NCI-H226 (cell line): ENCODE measurements around the gene BCLAF1.
"Not testable (repeated sequence)": the region's sequence is repeated elsewhere in the genome, so short reads cannot be mapped to it uniquely, and the experiment has no call there.

Source experiments
- DNase-seq: peaks from one replicate; pipeline ENCODE4 v3.0.0-alpha.2; 2015

BCLAF1 gene

DNA sequence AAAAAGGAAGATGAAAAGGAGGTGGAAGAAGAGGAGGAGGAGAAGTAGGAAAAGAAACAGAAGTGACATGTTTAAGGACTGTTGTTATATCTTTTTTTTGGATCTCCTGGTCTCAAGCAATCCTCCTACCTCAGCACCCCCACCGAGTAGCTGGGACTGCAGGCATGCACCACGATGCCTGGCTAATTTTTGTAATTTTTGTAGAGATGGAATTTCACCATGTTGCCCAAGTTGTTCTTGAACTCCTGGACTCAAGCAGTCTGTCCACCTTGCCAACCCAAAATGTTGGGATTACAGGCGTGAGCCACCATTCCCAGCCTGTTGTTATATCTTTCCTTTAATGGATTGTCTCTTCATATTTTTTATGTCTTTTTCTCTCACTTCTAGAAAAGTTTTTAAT is 19.5 kb upstream of the BCLAF1 start:
- DNase-seq, result no peak

DNA sequence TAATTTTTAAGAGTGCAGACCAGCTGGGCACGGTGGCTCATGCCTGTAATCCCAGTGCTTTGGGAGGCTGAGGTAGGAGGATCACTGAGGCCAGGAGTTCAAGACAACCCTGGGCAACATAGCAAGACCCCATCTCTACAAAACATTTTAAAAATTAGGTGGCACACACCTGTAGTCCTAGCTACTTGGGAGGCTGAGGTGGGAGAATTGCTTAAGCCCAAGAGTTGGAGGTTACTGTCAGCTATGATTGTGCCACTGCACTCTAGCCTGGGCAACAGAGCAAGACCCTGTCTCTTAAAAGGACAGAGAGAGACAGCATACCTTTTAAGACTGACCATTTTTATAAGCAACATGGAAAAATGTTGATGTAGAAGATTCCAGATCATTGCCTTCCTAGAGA is 18.8 kb upstream of the BCLAF1 start:
- DNase-seq, result not testable (repeated sequence)

DNA sequence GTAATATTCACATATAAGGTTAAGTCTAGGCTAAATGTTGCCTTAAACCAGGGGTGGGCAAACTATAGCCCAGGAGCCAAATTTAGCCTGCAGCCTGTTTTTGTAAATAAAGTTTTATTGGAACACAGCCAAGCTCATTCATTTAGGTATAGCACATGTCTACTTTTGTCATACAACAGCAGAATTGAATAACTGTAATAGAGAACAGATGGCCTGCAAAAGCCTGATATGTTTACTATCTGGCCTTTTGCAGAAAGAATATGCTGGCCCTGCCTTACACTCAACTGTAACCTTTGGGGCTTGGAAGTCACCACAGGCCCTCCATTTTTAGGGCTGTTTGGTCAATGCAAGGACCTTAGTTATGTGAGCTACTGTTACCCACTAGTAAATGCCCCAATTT is 17.7 kb upstream of the BCLAF1 start:
- DNase-seq, result no peak

DNA sequence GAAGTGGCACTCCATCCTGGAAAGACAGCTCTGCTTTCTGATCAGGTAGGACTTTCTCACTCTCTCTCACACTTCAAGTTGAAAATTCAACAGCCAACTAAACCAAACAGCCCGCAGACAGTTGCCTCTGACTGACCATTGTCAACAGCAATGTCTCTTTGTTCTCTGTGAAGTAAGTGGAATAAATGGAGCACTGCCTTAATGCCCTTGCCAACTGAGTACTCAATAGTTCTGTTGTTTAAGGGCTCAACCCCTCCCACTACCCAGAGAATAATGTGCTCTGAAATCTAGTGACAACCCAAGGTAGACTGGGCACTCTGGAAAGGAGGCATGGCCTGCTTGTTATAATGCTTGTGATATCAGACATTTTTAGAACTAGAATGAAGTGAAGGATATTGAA is 16.8 kb upstream of the BCLAF1 start:
- no peak for DNase-seq

DNA sequence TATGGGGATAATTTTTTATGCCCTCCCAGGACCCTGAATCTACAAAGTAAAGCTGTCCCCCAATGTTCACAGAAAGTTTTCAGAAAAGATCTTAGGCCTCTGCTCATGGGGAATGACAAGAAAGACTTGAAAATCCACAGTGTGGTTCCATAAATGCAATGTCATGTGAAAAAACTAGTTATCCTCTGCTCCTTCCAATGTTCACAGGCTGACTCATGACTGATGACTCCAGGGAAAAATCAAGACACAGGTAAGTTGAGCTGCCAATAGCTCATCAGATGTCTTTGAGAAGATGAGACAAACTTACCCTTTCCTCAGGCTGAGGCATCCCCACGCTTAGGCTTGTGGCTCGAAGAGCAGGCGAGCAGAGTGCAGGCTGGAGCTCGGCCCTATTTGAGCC is 14.8 kb upstream of the BCLAF1 start:
- DNase-seq, result no peak

DNA sequence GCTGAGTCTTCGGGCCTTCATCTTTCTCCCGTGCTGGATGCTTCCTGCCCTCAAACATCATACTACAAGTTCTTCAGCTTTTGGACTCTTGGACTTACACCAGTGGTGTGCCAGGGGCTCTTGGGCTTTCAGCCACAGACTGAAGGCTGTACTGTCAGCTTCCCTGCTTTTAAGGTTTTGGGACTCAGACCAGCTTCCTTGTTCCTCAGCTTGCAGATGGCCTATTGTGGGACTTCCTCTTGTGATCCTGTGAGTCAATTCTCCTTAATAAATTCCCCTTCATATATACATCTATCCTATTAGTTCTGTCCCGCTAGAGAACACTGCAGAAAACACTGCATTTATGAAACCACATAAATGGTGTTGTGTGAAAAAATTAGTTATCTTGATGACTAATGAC is 13.9 kb upstream of the BCLAF1 start:
- no peak for DNase-seq

DNA sequence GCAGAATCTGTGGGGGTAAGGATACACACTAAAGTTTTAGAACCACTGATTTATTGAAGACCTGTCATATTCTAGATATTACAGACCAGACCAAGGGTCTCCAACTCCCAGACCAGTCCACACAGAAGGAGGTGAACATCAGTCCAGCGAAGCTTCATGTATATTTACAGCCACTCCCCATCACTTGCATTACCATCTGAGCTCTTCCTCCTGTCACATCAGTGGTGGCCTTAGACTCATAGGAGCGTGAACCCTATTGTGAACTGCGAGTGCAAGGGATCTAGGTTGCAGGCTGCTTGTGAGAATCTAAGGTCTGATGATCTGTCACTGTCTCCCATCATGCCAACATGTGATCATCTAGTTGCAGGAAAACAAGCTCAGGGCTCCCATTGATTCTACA is 5.0 kb upstream of the BCLAF1 start:
- no peak for DNase-seq

DNA sequence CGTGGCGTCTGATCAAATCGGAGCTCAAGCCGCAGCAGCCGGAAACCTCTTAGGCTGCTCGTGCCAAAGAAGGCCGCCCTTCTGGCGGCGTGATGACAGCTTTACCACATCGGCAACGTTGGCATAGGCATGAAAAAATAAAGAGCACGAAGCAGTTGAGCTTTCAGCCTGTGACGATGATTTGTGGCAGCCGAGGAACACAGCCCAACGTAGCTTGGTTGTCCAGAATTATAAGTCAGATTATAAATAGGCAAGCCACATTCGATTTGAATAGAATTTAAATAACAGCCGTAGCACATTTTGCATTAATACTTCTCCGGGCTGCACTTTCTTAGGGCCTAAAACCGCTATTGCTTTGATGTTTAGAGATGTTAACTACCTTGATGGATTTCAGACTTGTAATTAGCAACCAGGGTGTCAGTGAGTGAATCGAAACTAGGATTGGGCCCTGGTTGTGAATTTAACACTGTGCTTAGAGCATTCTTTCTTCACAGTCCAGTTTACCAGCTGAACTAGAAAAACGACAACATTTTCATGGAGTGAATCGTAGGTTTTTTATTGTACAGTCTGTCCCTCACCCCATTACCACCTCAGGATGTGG is 864 bp upstream of the BCLAF1 start:
- peak; percentile 76 for DNase-seq

DNA sequence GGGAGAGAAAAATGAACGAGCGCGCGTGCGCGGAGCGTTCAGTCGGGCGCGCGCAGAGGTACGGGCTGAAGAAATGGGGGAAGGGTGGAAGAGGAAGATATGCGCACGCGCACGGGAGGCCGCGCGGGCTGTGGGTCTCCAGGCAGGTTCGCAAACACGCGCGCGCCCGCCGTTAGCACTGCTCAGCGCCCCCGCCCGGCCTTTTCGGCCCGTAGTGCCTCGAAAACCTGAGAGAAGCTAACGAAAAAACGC is 393 bp downstream of the BCLAF1 start:
- DNase-seq, result peak; percentile 82

DNA sequence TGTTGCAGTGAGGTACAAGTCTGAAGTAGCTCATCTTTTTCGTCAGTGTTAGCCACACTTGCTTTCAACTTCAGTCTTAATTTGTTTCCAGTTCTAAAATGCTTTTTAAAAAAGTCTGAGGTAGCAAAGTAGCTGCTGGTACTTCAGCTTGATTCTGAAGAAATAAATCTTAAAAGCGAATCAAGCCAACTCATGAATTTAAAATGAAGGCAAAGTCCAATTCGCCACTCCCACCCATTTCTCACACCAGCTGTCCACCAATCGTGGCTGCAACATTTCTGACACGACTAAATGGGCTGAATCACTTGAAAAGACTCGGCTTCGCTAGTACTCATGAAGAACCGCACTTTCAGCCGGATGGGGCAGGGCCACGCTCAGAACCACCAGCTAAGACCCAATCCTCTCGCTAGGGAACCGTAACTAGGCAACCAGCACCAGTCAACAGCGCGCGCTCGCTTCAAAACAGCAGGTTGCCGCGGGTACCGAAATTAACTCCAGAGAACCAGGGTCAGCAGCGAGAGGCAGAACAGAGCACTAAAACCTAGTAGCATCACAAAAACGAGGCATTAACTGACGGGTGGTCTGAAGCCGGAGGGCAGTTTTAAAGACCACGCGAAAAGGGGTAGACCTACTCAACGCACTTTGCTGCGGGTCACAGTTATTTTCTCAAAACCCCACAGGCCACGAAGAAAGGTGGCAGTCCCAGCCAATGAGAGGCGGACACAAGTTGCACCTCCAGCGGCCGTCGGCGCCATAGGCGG is 900 bp downstream of the BCLAF1 start:
- peak; percentile 96 for DNase-seq

DNA sequence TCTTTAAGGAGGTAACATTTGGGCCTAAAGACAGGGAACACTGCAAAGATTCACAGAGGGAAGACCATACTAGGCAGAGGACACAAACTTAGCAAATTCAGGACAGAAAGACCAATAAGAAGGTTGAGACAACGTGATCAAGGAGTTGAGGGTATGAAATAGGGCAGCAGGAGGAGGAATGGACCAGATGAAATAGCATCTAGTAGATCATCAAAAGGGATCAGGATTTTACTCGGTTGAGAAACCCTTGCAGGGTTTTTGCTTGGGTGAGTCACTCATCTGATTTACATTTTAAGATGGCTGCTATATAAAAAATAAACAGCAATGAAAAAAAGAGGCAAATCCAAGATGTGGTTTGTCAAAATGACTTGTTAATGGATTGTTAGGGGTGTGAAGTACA is 4.7 kb downstream of the BCLAF1 start:
- no peak for DNase-seq

DNA sequence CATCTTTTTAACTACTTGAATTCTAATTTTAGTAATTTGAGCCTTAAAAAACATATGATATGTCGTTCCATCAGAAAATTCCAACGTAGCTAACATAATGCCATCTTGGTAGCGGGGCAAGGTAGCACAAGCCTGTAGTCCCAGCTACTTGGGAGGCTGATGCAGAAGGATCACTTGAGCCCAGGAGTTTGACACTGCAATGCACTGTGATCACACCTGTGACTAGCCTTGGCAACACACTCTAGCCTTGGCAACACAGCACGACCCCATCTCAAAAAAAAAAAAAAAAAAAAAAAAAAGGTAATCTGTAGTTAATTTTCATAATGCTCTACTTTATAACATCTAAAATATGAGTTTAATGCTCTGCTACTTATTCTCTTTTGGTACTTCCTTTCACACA is 6.7 kb downstream of the BCLAF1 start:
- no peak for DNase-seq

DNA sequence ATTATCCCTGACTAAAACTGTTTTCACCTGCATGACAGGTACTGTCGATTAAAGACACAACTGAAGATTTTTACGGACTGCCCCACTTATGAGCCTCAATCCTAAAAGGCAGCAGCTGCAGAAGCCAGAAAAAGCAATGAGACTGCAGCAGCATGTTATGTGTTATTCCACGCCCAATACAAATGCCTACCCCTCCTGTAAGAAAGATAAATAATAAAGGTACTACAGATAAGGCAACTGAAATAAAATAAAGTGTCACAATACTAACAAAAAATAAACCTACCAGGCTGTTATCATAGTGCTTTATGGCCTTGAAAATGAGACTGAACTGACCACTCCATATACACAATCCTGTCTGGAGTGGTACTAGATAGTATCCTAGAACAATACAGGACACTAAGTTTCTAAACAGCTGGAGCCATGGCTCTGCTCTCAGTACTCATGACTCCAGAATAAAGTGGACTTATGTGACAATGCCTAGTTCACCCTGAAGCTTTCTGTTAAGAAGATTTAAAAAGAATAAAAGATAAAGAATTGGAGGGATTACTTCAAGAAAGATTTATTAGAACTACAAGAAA is 9.5 kb downstream of the BCLAF1 start:
- no peak for DNase-seq

DNA sequence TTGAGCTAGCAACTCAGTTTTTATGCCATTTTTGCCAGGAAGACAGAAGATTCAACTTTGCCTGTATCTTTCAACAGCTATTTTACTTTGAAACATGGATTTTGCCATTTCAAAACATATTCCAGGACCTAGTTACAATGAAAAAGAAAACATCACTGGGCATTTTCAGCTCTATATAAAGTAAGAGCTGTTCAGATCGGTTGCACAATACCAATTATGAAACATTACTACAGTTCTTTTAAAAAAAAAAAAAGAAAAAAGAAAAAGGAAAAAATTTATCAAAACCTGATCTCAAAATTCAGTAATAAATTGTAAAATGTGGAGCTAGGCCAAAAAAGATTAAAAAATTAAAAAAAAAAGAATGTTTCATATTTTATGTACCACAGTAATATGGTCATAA is 15.6 kb downstream of the BCLAF1 start:
- no peak for DNase-seq

DNA sequence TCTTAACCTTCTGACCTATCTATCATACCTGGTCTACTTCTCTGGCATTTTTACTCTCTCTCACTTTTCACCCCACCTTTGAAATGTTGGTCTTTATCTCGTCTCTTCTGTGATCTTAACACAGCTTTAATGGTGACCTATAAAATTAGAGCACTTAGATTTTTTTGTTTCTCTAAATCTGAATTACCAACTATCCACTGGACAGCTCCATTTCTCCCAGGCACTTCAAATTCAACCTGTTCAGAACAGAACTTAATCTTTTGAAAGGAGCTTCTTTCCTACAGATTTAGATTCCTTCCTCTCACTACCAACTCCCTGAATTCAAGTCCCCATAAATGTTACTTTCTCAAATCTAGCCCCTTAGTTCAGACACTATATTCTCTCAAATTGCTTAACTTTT is 24.5 kb downstream of the BCLAF1 start:
- no peak for DNase-seq

DNA sequence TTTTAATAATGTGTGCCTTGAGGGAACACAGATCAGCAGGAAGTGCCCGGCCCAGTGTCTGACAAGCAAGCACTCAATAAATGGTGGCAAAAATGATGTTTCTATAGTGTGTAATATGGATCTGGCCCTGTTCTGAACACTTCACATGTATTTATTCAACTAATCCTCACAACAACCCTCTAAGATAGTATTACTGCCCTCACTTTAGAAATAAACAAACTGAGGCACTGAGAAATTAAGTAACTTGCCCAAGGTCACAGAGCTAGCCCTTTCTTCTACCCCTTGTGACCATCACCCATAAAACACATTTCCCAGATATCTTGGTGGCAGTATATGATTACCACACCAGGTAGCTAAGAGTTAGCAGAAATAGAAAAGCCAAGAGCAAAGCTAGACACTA is 26.7 kb downstream of the BCLAF1 start:
- DNase-seq, result no peak

DNA sequence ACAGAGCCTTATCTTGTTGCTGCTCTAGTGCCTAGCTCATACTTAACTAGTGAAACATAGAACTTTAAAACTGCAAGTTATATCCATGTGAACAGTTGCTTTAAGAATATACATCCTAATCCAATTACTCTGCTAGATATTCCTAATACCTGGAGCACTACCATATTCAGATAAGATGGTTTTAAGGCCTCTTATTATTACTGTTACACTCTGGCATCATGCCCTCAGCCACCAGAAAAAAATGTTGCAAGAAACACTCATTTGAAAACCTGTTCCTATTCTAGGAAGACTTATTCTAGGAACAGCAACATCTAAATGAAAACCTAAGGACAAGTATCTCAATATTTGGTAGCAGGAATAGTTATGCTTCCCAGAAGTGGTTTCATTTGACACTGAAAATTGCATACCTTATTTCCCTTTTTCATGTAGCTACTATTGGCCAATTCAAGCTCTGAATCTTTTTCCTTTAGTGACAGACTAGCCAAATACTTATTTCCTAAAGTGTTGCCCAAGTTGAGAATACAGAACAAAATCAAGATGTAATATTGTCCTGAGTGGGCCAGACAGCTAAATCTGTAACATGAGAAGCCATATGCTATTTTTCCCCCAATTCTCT is 34.7 kb downstream of the BCLAF1 start:
- no peak for DNase-seq

DNA sequence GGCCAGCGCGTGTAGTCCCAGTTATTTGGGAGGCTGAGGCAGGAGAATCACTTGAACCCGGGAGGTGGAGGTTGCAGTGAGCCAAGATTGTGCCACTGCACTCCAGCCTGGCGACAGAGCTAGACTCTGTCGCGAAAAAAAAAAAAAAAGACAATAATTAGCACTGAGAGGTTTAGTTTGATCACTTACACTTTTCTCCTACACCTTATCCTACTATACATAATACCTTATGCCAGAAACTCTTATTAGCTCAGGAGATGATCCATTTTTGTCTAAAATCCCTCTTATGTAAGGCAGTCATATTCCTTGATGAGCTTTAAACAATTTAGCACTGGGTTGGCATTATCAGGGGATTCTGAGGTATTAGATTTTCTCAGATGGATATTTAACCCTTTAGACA is 35.9 kb downstream of the BCLAF1 start:
- no peak for DNase-seq

DNA sequence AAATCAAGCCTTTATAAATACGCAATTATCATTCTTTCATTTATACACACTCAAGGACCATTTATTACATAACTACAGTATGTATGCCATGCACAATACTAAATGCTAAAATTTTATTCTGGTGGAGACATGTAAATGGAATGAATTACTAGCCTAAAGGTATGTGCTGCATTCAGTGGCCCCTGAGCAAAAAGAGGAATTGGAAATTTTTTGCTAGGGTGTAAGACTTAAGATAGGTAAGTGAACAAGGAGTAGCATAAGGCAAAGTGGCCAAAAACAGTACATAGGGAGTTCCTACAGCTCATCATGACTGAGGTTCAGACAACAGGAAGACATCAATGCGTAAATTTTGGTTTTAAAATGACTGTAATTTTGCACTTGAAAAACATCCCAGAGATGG is 37.2 kb downstream of the BCLAF1 start:
- DNase-seq, result no peak

DNA sequence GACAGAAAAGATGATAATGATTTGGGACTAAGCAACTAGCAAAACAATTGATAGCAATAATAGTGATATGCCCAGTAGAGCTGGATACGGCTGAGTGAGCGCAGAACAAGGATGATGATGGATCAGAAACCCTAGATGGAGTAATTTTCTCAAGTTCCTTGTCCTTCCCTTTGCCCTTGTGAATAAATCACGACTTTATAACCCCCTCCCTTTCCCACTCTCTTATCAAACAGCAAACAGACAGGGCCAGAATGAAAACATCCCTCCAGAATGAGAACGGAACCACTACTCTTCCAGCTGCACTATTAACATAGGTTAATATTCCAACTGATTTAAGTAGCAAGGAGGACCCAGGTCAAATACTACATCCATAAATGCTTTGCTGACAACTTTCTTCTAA is 38.3 kb downstream of the BCLAF1 start:
- no peak for DNase-seq

DNA sequence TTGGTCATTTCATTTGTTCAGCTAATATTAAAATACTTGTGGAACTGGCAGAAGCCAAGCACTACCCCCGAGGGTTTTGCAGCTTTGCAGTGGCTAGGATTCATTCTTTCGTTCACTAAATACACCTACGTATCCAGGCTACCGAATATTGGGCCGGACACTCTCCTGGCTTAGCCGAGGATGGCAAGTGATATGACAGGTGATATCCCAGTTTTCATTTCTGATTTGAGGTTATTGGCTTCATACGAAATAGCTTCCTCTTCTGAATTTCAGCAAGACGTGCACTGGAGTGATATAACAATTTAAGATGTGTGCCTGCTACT is 39.0 kb downstream of the BCLAF1 start:
- no peak for DNase-seq

DNA sequence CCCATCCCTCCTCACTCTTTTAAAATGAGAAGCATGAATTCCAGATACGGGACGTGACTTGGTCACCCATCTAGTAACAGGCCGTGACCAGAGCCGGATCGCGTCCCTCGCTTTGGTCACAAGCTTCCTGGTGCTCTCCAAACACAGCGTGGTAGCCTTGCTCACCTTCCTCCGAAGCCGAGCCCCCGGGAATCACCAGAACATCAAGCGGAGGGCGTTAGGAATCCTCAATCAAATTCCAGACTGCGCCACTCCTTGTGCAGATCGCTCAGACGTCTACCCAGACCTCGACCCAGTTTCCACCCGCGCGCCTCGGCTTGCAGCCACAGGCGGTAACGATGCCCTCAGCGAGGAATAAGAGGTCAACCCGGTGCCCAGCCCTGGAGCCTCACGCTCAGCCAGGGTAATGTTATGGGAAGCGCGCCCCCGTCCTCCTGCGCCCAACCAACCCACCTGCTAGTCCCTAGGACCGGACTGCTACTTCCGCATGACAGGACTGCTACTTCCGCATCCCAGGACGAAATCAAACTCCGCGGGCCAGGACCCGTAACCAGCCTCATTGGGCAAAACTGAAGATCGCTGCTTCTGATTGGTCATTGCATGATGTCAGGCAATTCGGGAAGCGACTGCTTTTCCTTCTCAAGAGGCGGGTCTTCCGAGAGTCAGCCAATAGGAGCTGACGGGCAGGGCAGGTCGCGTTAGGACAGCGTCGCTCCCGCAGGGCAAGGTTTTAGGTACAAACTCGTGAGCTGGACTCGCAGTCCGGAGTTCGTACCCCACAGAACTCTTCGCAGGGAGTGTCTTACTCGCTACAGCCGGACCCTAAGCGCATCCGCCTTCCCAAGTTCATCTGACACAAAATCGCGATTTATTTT is 39.6 kb downstream of the BCLAF1 start, which contains the start of gene MTFR2:
Gene MTFR2, minus strand, starts transcription at position 501 of the 875 bp plus-strand sequence. CDS start 1,212 bp downstream, outside the sequence.
- peak; percentile 99 for DNase-seq

DNA sequence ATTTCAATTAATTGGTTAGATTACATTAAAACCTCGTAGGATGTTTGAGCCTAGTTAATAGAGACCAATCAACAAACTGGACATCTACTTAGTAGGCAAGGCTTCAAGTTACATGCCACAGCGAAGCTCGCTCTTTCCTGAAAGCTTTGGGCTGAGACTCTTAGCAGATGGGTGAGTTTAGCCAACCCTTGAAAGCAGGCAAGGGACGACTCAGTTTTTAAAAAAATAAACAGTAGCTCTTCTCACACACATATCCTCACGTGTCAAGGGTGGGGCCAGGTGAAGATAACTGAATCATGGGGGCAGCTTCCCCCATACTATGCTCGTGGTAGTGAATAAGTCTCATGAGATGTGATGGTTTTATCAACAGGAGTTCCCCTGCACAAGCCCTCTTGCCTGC is 40.3 kb downstream of the BCLAF1 start:
- no peak for DNase-seq
